Stimulated activated CD4-positive, alpha-beta T cell treated with anti-CD3 and anti-CD28 coated beads, Interleukin-4, amount 100 ng/mL, for 1 hour (primary cell): ENCODE results near the gene RDH13.
A peak's percentile ranks its signal among the peaks of the same experiment; 100 is the strongest.

Experiments
- DNase-seq: peaks from one replicate; pipeline ENCODE4 v3.0.0-alpha.2; 2020

The RDH13 gene

GRCh38 chr19:55091126-55091910, 28.4 kb upstream of the RDH13 start:
- DNase-seq, result no peak

GRCh38 chr19:55090564-55090963, 27.6 kb upstream of the RDH13 start:
- DNase-seq, result no peak

- no peak for DNase-seq
Observed at GRCh38 chr19:55089342-55089944, 26.5 kb upstream of the RDH13 start.

- peak; percentile 84 for DNase-seq
Observed at GRCh38 chr19:55088543-55089341, 25.8 kb upstream of the RDH13 start.

GRCh38 chr19:55088021-55088451, 25.1 kb upstream of the RDH13 start:
- DNase-seq, result no peak

- DNase-seq, result no peak
Observed at GRCh38 chr19:55087542-55087901, 24.6 kb upstream of the RDH13 start.

GRCh38 chr19:55086730-55087541, 24.0 kb upstream of the RDH13 start:
- peak; percentile 54 for DNase-seq

- DNase-seq, result no peak
Observed at GRCh38 chr19:55085923-55086715, 23.2 kb upstream of the RDH13 start.

GRCh38 chr19:55084416-55084815, 21.5 kb upstream of the RDH13 start:
- DNase-seq, result no peak

GRCh38 chr19:55083004-55083850, 20.3 kb upstream of the RDH13 start:
- DNase-seq, result no peak

GRCh38 chr19:55082020-55082851, 19.3 kb upstream of the RDH13 start:
- peak; percentile 53 for DNase-seq

GRCh38 chr19:55081770-55082019, 18.7 kb upstream of the RDH13 start:
- no peak for DNase-seq

- DNase-seq, result peak; percentile 83
Observed at GRCh38 chr19:55080968-55081769, 18.2 kb upstream of the RDH13 start.

- DNase-seq, result peak; percentile 60
Observed at GRCh38 chr19:55080121-55080967, 17.4 kb upstream of the RDH13 start.

GRCh38 chr19:55079400-55080038, 16.6 kb upstream of the RDH13 start:
- DNase-seq, result no peak

GRCh38 chr19:55078996-55079395, 16.0 kb upstream of the RDH13 start:
- no peak for DNase-seq

GRCh38 chr19:55077106-55077505, 14.2 kb upstream of the RDH13 start:
- DNase-seq, result no peak

GRCh38 chr19:55076321-55076720, 13.4 kb upstream of the RDH13 start:
- no peak for DNase-seq
